ENCODE measurements around the gene BIN1. TPM values are rescaled to one million over a fixed set of nuclear protein-coding genes. Genes with fewer than 3 reads are reported as not detected.

Gene BIN1
- total RNA-seq, 4 donors from 2014 or later = 1,150 to 2,167 (median 1,736) TPM

DNA sequence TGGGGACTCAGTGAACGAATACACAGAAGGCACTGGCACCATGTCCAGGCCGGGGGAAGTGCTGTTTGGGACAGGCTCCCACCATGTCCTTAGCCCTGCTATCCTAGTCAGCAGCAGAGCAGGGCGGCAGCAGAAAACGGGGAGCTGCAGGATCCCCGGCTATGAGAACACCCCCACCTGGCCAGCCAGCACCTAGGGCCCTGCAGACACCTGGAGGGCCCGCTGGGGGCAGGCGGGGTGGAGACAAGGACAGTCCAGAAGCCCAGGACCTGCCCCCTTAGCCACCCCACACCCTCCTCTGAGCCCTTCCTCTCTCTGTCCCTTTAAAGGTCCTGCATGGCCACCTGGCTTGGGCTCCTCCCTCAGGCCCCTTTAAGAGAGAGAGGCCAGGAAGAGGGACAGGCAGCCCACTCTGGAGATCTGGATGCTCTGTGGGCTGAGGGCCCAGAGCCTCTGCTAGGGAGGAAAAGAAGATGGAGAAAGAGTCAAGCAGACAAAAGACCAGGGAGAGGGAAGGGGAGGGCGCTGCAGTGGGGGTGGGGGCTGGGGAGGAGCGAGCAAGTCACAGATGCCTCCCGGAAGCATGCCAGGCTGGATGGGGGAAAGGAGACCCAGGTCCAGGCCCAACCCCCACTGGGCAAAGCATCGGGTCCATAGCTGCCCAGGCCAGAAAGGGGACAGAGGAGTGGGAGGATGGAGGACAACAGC lies 48.6 kb downstream of the BIN1 start:
- ATAC-seq (no peak), DNase-seq (no peak)
- no peaks in the 10 kb centered on the region for H3K9me3 ChIP-seq
- peaks cover 0 to 60% of the 10 kb centered on the region in 2 donors for H3K36me3 ChIP-seq
- intact Hi-C loops (cut with DNase I; ENCODE audit: low total_unique reads) (no loop called here), in situ Hi-C loops (cut with MboI; ENCODE audit: low sequenced_read_pairs in 4 of 4) (loop anchor here in 1 of 4 donors (25.0 kb wide), 1 partner anchor 454 kb away; no protein-coding TSS in a partner anchor)
- no peaks in the 10 kb centered on the region for H3K27me3 ChIP-seq
- peaks cover 38 to 72% of the 10 kb centered on the region in 2 donors for H3K4me1 ChIP-seq
- no peak overlapping the region for H3K4me3 ChIP-seq
- no peak for TF ChIP-seq POLR2A (IDR thresholded peaks at IDR 0.05)
- TF ChIP-seq, protein P1, sequence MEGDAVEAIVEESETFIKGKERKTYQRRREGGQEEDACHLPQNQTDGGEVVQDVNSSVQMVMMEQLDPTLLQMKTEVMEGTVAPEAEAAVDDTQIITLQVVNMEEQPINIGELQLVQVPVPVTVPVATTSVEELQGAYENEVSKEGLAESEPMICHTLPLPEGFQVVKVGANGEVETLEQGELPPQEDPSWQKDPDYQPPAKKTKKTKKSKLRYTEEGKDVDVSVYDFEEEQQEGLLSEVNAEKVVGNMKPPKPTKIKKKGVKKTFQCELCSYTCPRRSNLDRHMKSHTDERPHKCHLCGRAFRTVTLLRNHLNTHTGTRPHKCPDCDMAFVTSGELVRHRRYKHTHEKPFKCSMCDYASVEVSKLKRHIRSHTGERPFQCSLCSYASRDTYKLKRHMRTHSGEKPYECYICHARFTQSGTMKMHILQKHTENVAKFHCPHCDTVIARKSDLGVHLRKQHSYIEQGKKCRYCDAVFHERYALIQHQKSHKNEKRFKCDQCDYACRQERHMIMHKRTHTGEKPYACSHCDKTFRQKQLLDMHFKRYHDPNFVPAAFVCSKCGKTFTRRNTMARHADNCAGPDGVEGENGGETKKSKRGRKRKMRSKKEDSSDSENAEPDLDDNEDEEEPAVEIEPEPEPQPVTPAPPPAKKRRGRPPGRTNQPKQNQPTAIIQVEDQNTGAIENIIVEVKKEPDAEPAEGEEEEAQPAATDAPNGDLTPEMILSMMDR (IDR thresholded peaks at IDR 0.05 in 4 of 5, conservative IDR thresholded peaks at IDR 0.05 in 1 of 5) = no peak
- H3K27ac ChIP-seq = peak overlapping the region; percentile 97 to 100 (median 100)

DNA sequence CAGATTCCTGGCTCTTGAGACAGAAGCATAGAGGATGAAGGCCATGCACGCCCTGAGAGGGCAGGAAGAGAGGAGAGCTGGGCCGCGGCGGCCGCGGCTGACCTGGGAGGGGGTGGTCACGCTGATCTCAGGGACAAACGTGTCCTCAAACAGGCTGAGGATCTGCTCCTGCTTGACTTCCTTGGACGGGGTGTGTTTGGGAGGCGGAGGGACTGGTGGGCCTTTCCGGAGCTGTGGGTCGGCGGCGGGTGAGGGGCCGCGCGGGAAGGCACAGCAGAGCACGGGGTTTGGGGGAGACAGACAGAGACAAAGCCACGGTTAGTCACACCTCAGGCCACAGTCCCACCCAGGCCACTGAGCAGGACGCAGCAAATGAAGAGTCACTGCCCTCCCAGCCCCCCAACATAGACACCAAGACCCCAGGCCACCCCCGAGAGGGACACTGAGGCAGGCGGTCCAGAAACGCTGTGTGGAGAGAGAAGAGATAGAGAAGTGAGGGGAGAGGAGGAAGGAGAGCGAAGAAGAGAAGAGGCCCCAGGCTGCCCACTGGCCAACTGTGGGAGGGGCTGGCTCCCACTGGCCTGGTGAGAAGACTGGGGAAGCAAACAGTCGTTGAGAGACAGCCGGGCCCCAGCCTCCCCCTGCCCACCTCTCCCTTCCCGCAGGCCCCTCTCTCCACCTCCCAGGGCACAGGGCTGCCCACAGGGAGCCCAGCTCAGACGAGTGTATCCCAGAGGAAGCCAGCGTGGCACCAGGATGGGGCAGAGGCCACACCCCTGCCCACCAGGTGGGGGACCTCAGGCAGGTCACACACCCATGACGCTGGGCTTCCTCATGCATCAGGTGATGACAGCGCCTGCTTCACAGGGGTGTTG lies 49.3 kb downstream of the BIN1 start:
- Histone ChIP-seq H3K4me3 (no peak overlapping the region), H3K4me1 (peaks cover 46 to 72% of the 10 kb centered on the region in 2 donors), H3K9me3 (no peaks in the 10 kb centered on the region), H3K36me3 (peaks cover 0 to 52% of the 10 kb centered on the region in 2 donors), H3K27me3 (no peaks in the 10 kb centered on the region), H3K27ac (peak overlapping the region; percentile 97 to 100 (median 100))
- no peak for TF ChIP-seq POLR2A (IDR thresholded peaks at IDR 0.05)
- TF ChIP-seq, protein P1 (IDR thresholded peaks at IDR 0.05 in 4 of 5, conservative IDR thresholded peaks at IDR 0.05 in 1 of 5) = no peak
- intact Hi-C loops (cut with DNase I; ENCODE audit: low total_unique reads) (no loop called here), in situ Hi-C loops (cut with MboI; ENCODE audit: low sequenced_read_pairs in 4 of 4) (loop anchor here in 1 of 4 donors (25.0 kb wide), 1 partner anchor 455 kb away; no protein-coding TSS in a partner anchor)
- peak in 1 of 2 donors; percentile 21 for DNase-seq
- no peak for ATAC-seq

DNA sequence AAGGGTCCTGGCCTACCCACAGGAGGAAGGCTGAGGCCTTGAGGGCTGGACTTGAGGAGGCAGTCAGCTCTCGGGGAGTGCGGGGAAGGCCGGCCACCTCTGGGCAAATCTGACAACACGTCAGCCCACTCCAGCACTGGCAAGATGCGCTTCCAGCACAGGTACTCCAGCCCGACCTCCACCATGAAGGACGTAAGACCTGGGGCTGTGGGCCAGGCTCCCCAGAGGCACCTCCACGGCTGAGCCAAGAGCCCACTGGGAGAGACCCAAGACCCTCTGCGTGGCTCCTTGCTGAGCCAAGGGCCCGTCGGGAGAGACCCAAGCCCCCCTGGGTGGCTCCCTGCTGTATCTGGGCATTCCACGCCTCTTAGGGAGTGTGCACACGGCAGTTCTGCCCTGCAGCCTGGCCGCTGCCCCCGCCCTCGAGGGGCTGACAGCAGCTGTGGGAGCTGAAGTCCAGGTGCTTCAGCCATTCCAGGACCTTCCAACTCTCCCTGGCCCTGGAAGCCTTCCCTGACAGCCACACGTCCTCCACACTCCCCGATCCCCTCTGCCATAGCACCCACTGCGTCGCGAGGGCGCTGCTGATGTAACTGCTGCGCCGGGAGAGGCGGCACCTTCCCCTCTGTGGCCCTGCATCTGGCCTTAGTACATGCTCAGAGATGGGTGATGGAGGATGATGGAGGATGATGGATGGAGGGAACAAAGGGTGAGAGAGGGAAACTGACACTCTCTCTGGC lies 50.2 kb downstream of the BIN1 start:
- H3K36me3 ChIP-seq = peaks cover 0 to 45% of the 10 kb centered on the region in 2 donors
- H3K27ac ChIP-seq = peak overlapping the region; percentile 97 to 100 (median 100)
- peak in 1 of 2 donors; percentile 31 for DNase-seq
- H3K27me3 ChIP-seq = no peaks in the 10 kb centered on the region
- intact Hi-C loops (cut with DNase I; ENCODE audit: low total_unique reads) (no loop called here), in situ Hi-C loops (cut with MboI; ENCODE audit: low sequenced_read_pairs in 4 of 4) (loop anchor here in 1 of 4 donors (25.0 kb wide), 1 partner anchor 456 kb away; no protein-coding TSS in a partner anchor)
- no peak for ATAC-seq
- peaks cover 51 to 70% of the 10 kb centered on the region in 2 donors for H3K4me1 ChIP-seq
- TF ChIP-seq, protein P1 (IDR thresholded peaks at IDR 0.05 in 4 of 5, conservative IDR thresholded peaks at IDR 0.05 in 1 of 5) = no peak
- TF ChIP-seq POLR2A (IDR thresholded peaks at IDR 0.05) = no peak
- H3K9me3 ChIP-seq = no peaks in the 10 kb centered on the region
- H3K4me3 ChIP-seq = no peak overlapping the region

DNA sequence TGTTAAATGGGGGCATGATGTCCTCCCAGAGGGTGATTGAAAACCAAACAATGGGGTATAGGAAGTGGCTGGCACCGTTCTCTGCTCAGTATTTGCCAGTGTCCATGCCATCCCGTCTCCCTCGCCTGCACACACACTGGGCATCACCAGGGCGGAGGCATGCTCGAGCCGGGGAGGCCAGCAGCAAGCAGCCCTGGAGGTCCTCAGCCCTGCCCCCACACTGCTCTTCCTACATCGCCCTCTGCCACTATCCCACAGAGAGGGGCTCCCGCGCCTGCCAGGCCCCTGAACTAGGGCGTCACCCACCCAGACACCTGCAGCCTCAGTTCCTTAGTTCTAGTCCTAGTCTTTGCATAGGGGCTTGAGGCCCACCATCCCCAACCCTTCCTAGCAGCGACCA lies 50.9 kb downstream of the BIN1 start:
- TF ChIP-seq, protein P1 (IDR thresholded peaks at IDR 0.05 in 4 of 5, conservative IDR thresholded peaks at IDR 0.05 in 1 of 5) = no peak
- TF ChIP-seq POLR2A (IDR thresholded peaks at IDR 0.05) = no peak
- Histone ChIP-seq H3K27me3 (no peaks in the 10 kb centered on the region), H3K9me3 (no peaks in the 10 kb centered on the region), H3K36me3 (peaks cover 0 to 38% of the 10 kb centered on the region in 2 donors), H3K27ac (peak overlapping the region; percentile 97 to 100 (median 100)), H3K4me3 (no peak overlapping the region), H3K4me1 (peaks cover 52 to 67% of the 10 kb centered on the region in 2 donors)
- intact Hi-C loops (cut with DNase I; ENCODE audit: low total_unique reads) (no loop called here), in situ Hi-C loops (cut with MboI; ENCODE audit: low sequenced_read_pairs in 4 of 4) (loop anchor here in 1 of 4 donors (25.0 kb wide), 1 partner anchor 456 kb away; no protein-coding TSS in a partner anchor)
- DNase-seq (peak in 1 of 2 donors; percentile 31), ATAC-seq (no peak)

Measured in gastrocnemius medialis (tissue), 4 donors.